HepG2 (cell line): ENCODE results near the gene ANKS1B. TPM values are rescaled to one million over a fixed set of nuclear protein-coding genes. Genes with fewer than 3 reads are reported as not detected.

Source experiments
- ATAC-seq: fragments of 200-7000 bp; cut with Tn5 transposase; 3 replicates; pipeline ENCODE4 v1.9.1; 2020; ENCODE audit warnings: mild to moderate bottlenecking, moderate library complexity
- BruUV-seq: library from RNA; stranded (reverse); fragments of 400-500 nt; replicated peaks from 2 replicates; lab custom pipeline; 2021; lab: Mats Ljungman, UMichigan
- CTCF ChIA-PET: fragments of 300-600 bp; formaldehyde crosslinking; extraction: SDS; loops from one replicate; lab custom pipeline; 2021; ENCODE audit warnings: low total read pairs, inconsistent platforms, low intra/inter-chr PET ratio; lab: Yijun Ruan, JAX
- POLR2A ChIA-PET: fragments of 350-600 bp; sonication (Branson Sonifier 250); formaldehyde crosslinking; loops from one replicate; lab custom pipeline; 2020; ENCODE audit warnings: antibody characterized with exemption, inconsistent platforms; lab: Yijun Ruan, JAX
- DNase-seq: peaks from one replicate; pipeline ENCODE4 v3.0.0-alpha.2; 2015; ENCODE audit warnings: low spot score
- FAIRE-seq: peaks from 3 replicates; lab custom pipeline; 2011; peaks lifted over from hg19 to GRCh38; lab: Jason Lieb, UNC
- H2AFZ ChIP-seq: one replicate; pipeline ENCODE4 v1.6.1; 2011; ENCODE audit warnings: low read length, inconsistent platforms
- H3K27ac ChIP-seq: fragments of 300-600 bp; 3 replicates; pipeline ENCODE4 v1.8.0; 2011; ENCODE audit warnings: mixed run types, mild to moderate bottlenecking, mixed read lengths, low read length, inconsistent platforms; ENCODE audit not compliant: insufficient read depth; ENCODE audit errors: extremely low read length
- H3K27me3 ChIP-seq, 2 experiments: fragments of 200-600 bp in 1 of 2; 2 replicates in 1 of 2; 3 replicates in 1 of 2; pipeline versions ENCODE4 v1.6.0 to v1.8.0; 2011; ENCODE audit warnings: low read length in 2 of 2, mild to moderate bottlenecking in 2 of 2, moderate library complexity in 2 of 2, inconsistent platforms in 1 of 2; ENCODE audit not compliant: insufficient read depth in 2 of 2, control insufficient read depth in 1 of 2
- H3K36me3 ChIP-seq, 2 experiments: fragments of 200-600 bp in 1 of 2; replicated peaks in 1 of 2; 2 replicates in 1 of 2; 3 replicates in 1 of 2; pipeline versions ENCODE4 v1.5.1 to v1.8.0; 2011; ENCODE audit warnings: low read length in 2 of 2, inconsistent platforms in 1 of 2; ENCODE audit not compliant: insufficient read depth in 2 of 2, control insufficient read depth in 1 of 2
- H3K4me1 ChIP-seq: 2 replicates; pipeline ENCODE4 v1.5.1; 2012; ENCODE audit warnings: low read length, inconsistent platforms; ENCODE audit not compliant: insufficient read depth
- H3K4me2 ChIP-seq: 2 replicates; pipeline ENCODE4 v1.6.0; 2011; ENCODE audit warnings: low read depth, low read length, inconsistent platforms
- H3K4me3 ChIP-seq, 3 experiments: fragments of 200-600 bp in 1 of 3; sonication (generic), shearing (Covaris generic) in 1 of 3; replicated peaks in 1 of 3; 2 replicates each; pipeline ENCODE4 v1.5.1; 2011 to 2016; ENCODE audit warnings: low read length in 3 of 3, inconsistent platforms in 2 of 3, low read depth in 2 of 3, mild to moderate bottlenecking in 2 of 3, control low read depth in 1 of 3, mixed read lengths in 1 of 3; ENCODE audit not compliant: insufficient read depth in 1 of 3
- H3K79me2 ChIP-seq: one replicate; pipeline ENCODE4 v1.6.1; 2011; ENCODE audit warnings: low read length, inconsistent platforms; ENCODE audit not compliant: insufficient read depth
- H3K9ac ChIP-seq: 2 replicates; pipeline ENCODE4 v1.6.0; 2011; ENCODE audit warnings: mild to moderate bottlenecking, low read depth, low read length, inconsistent platforms; ENCODE audit not compliant: insufficient read depth
- H3K9me3 ChIP-seq: 2 replicates; pipeline ENCODE4 v1.5.1; 2012; ENCODE audit warnings: mild to moderate bottlenecking, low read length
- H4K20me1 ChIP-seq: 2 replicates; pipeline ENCODE4 v1.6.0; 2011; ENCODE audit warnings: inconsistent platforms, mild to moderate bottlenecking, low read length, moderate library complexity; ENCODE audit not compliant: insufficient read depth
- MLX ChIP-seq: IDR thresholded peaks from 2 replicates; pipeline ENCODE4 v1.6.1; 2016
- PBX3 ChIP-seq: sonication (generic); formaldehyde crosslinking; IDR thresholded peaks from 2 replicates; pipeline ENCODE4 v1.8.1; 2023; ENCODE audit warnings: missing genetic modification reagents, inconsistent platforms, borderline replicate concordance
- PHF20 ChIP-seq: sonication (generic); formaldehyde crosslinking; IDR thresholded peaks from 2 replicates; pipeline ENCODE4 v1.5.0; 2020; ENCODE audit warnings: mild to moderate bottlenecking, missing genetic modification reagents
- SNRNP70 ChIP-seq: fragments of 200-400 bp; formaldehyde crosslinking; IDR thresholded peaks from 2 replicates; pipeline ENCODE4 v1.6.1; 2017; ENCODE audit warnings: mild to moderate bottlenecking, low read depth, low read length, moderate library complexity
- ZBTB1 ChIP-seq: sonication (generic); formaldehyde crosslinking; IDR thresholded peaks from 2 replicates; pipeline ENCODE4 v1.4.0; 2020; ENCODE audit warnings: missing genetic modification reagents, borderline replicate concordance
- ZMYM4 ChIP-seq: sonication (generic); formaldehyde crosslinking; IDR thresholded peaks from 2 replicates; pipeline ENCODE4 v1.8.1; 2023; ENCODE audit warnings: mild to moderate bottlenecking, missing genetic modification reagents
- ZNF124 ChIP-seq: sonication (generic); formaldehyde crosslinking; IDR thresholded peaks from 2 replicates; pipeline ENCODE4 v1.4.0; 2020; ENCODE audit warnings: missing genetic modification reagents
- ZNF207 ChIP-seq: fragments of 450-650 bp; IDR thresholded peaks from 2 replicates; pipeline ENCODE4 v1.6.1; 2016; ENCODE audit warnings: antibody characterized with exemption, borderline replicate concordance
- ZNF331 ChIP-seq: sonication (generic); formaldehyde crosslinking; IDR thresholded peaks from 2 replicates; pipeline ENCODE4 v1.4.0; 2020; ENCODE audit warnings: missing genetic modification reagents
- ZNF550 ChIP-seq: sonication (generic); formaldehyde crosslinking; IDR thresholded peaks from 2 replicates; pipeline ENCODE4 v1.4.0; 2020; ENCODE audit warnings: mild to moderate bottlenecking, missing genetic modification reagents, borderline replicate concordance
- WGBS: methylation state at CpG from one replicate; pipeline ENCODE4 v1.1.6; 2017; ENCODE audit warnings: low lambda C conversion rate; 5-methylcytosine and 5-hydroxymethylcytosine counted together
- in situ Hi-C: cut with HindIII; loops from 2 replicates; pipeline ENCODE4 v1.10.0; 2017; ENCODE audit warnings: low pct_unique_long_range_greater_than_20kb; ENCODE audit not compliant: extremely low pct_ligation_motif_present
- intact Hi-C: fragments of 100-400 bp; cut with micrococcal nuclease; formaldehyde crosslinking; loops from one replicate; pipeline ENCODE4 v1.10.0; 2022; ENCODE audit not compliant: unreplicated experiment
- polyA plus RNA-seq, 8 experiments: library from polyadenylated mRNA; depleted of rRNA in 3 of 8; stranded (reverse) in 7 of 8; unstranded in 1 of 8; fragments of >200 nt; fragmentation: Illumina TruSeq in 4 of 8; extraction: Trizol in 4 of 8; gene quantifications; 2 replicates each; pipeline versions ENCODE4 v1.2.1 to v1.2.3, GENCODE V29; 2011 to 2016; ENCODE audit warnings: low read depth in 4 of 8, missing spikeins in 1 of 8, mixed read lengths in 1 of 8; ENCODE audit not compliant: insufficient read depth in 1 of 8
- total RNA-seq, 5 experiments: library from RNA; depleted of rRNA; stranded (reverse); fragments of >200 nt; fragmentation: Illumina TruSeq; extraction: Trizol; gene quantifications; 2 replicates each; pipeline ENCODE4 v1.2.3, GENCODE V29; 2016; ENCODE audit warnings: low read depth in 1 of 5

ANKS1B gene
- total and polyA plus RNA-seq, 2 of the 13 experiments (the other 11 are each of a cell fraction or from before 2014, with no cell fraction given), result 0.15 TPM; not detected in 1

DNA sequence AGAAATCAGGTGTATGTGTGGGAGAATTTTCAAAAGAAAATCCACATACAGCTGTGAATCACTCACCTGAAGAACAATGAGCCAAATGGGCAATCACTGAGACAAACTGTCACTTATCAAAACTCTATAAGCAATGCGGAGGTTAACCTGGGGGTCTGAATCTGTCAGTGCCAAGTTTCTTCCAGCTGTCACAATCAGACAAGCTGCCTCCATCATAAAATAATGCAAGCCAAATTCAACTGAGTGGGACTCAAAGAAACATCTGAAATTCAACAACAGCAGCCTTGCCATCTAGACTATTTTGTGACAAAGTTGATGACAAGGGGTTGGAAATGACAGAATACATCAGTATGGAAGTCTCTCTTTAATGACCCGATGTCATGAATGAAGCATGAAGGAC, 276.9 kb downstream of the ANKS1B start:
- Histone ChIP-seq H3K27me3 (no peaks in the 10 kb centered on the region), H3K4me2 (no peak overlapping the region), H3K79me2 (no peaks in the 10 kb centered on the region), H3K9me3 (no peaks in the 10 kb centered on the region), H3K27ac (no peak overlapping the region), H2AFZ (no peak overlapping the region), H3K36me3 (no peaks in the 10 kb centered on the region), H3K4me1 (no peaks in the 10 kb centered on the region), H3K4me3 (no peak overlapping the region), H4K20me1 (no peaks in the 10 kb centered on the region), H3K9ac (no peak overlapping the region)
- BruUV-seq, result no TSS peak
- intact Hi-C loops (no loop called here), in situ Hi-C loops (no loop called here)
- DNase-seq (no peak), ATAC-seq (no peak), FAIRE-seq (no peak)
- POLR2A ChIA-PET, result no interaction called here
- TF ChIP-seq MLX (CRISPR knock-in tag), result no peak
- TF ChIP-seq ZMYM4 (CRISPR knock-in tag), result no peak
- no peak for TF ChIP-seq ZNF550 (CRISPR knock-in tag)
- TF ChIP-seq PHF20 (CRISPR knock-in tag), result no peak
- no peak for TF ChIP-seq PBX3
- TF ChIP-seq ZNF124 (CRISPR knock-in tag), result no peak
- TF ChIP-seq SNRNP70, result no peak
- no peak for TF ChIP-seq ZNF207
- no peak for TF ChIP-seq ZBTB1 (CRISPR knock-in tag)
- TF ChIP-seq ZNF331 (CRISPR knock-in tag), result no peak
- CTCF ChIA-PET, result no interaction called here
- 25% methylated on average over 2 of the region's 2 CpGs for WGBS
